Measurements from ENCODE around the gene UCHL1. TPM values are rescaled to one million over a fixed set of nuclear protein-coding genes. Genes with fewer than 3 reads are reported as not detected.

The UCHL1 gene
- total RNA-seq, 1 experiment from 2014 or later: 0.74 TPM

- ChIA-PET POLR2A (no interaction called here), CTCF (no interaction called here)
- no peak for ATAC-seq
- no peaks in the 10 kb centered on the region for H3K4me1 ChIP-seq (ENCODE audit: control insufficient read depth, insufficient read depth, low read length)
- intact Hi-C loops (cut with micrococcal nuclease; ENCODE audit: unreplicated experiment) (no loop called here), in situ Hi-C loops (cut with HindIII; ENCODE audit: low pct_unique_long_range_greater_than_20kb, low sequenced_read_pairs) (no loop called here)
- no peak overlapping the region for H3K27ac ChIP-seq (ENCODE audit: low read length)
- no peaks in the 10 kb centered on the region for H3K9me3 ChIP-seq (ENCODE audit: control insufficient read depth, insufficient read depth, low read depth, low read length)
- no peak overlapping the region for H3K4me3 ChIP-seq (ENCODE audit: low read depth in 2 of 2, low read length in 2 of 2)
- DNase-seq (ENCODE audit: low read depth, low spot score): no peak
- H3K27me3 ChIP-seq (ENCODE audit: control insufficient read depth, insufficient read depth, low read length): no peaks in the 10 kb centered on the region
- H3K36me3 ChIP-seq (ENCODE audit: control insufficient read depth, insufficient read depth, low read length): no peaks in the 10 kb centered on the region
- no TSS peak for BruUV-seq (replicated peaks)
- no peak for TF ChIP-seq POLR2AphosphoS5 (IDR thresholded peaks at IDR 0.05; ENCODE audit: low read depth, low read length)
- TF ChIP-seq SIN3A (IDR thresholded peaks at IDR 0.05; ENCODE audit: borderline replicate concordance, insufficient read depth, low read depth, low read length): no peak
- TF ChIP-seq CTCF (IDR thresholded peaks at IDR 0.05): no peak
- no peak for TF ChIP-seq REST (IDR thresholded peaks at IDR 0.05; ENCODE audit: insufficient read depth in 1 of 2, low read depth in 2 of 2, low read length in 1 of 2)
- TF ChIP-seq TCF7L2 (IDR thresholded peaks at IDR 0.05; ENCODE audit: low read depth, low read length): no peak
These were observed 28.8 kb upstream of the UCHL1 start for GRCh38 chr4:41227902-41228301.

DNA sequence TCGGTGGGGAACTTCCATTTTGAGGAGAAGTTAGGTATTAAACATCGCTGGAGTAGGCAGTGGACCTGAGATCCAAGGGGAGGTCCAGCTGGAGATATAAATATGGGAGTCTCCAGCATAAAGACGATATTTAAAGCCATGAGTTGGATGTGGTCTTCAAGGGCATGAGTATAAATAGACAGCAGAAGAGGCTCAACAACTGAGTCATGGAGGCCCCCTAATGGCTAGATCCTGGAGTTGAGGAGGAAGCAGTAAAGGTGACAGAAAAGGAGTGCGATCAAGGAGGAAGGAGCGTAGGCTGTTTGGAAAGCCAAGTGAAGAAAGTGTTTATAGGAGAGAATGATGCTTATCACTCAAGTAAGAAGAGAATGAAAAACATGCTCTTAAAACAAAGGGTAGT lies 24.3 kb upstream of the UCHL1 start:
- in situ Hi-C loops (cut with HindIII; ENCODE audit: low pct_unique_long_range_greater_than_20kb, low sequenced_read_pairs): no loop called here
- H3K36me3 ChIP-seq (ENCODE audit: control insufficient read depth, insufficient read depth, low read length): no peaks in the 10 kb centered on the region
- POLR2A ChIA-PET: no interaction called here
- CTCF ChIA-PET: no interaction called here
- no peak for ATAC-seq
- no peak for DNase-seq (ENCODE audit: low read depth, low spot score)
- H3K27me3 ChIP-seq (ENCODE audit: control insufficient read depth, insufficient read depth, low read length): no peaks in the 10 kb centered on the region
- no peak overlapping the region for H3K4me3 ChIP-seq (ENCODE audit: low read depth in 2 of 2, low read length in 2 of 2)
- no peaks in the 10 kb centered on the region for H3K4me1 ChIP-seq (ENCODE audit: control insufficient read depth, insufficient read depth, low read length)
- no peak for TF ChIP-seq SIN3A (IDR thresholded peaks at IDR 0.05; ENCODE audit: borderline replicate concordance, insufficient read depth, low read depth, low read length)
- no peak for TF ChIP-seq POLR2AphosphoS5 (IDR thresholded peaks at IDR 0.05; ENCODE audit: low read depth, low read length)
- TF ChIP-seq TCF7L2 (IDR thresholded peaks at IDR 0.05; ENCODE audit: low read depth, low read length): no peak
- TF ChIP-seq REST (IDR thresholded peaks at IDR 0.05; ENCODE audit: insufficient read depth in 1 of 2, low read depth in 2 of 2, low read length in 1 of 2): no peak
- no peak for TF ChIP-seq CTCF (IDR thresholded peaks at IDR 0.05)
- BruUV-seq (replicated peaks): no TSS peak
- intact Hi-C loops (cut with micrococcal nuclease; ENCODE audit: unreplicated experiment): no loop called here
- H3K27ac ChIP-seq (ENCODE audit: low read length): no peak overlapping the region
- H3K9me3 ChIP-seq (ENCODE audit: control insufficient read depth, insufficient read depth, low read depth, low read length): no peaks in the 10 kb centered on the region
